HG03039 (cell line): ENCODE measurements around the gene NCR2.

Experiments
- ATAC-seq: cut with Tn5 transposase; IDR thresholded peaks from one replicate; pipeline ENCODE4 v1.9.1; 2021; ENCODE audit warnings: mild to moderate bottlenecking, moderate library complexity; ENCODE audit not compliant: unreplicated experiment

Gene NCR2

DNA sequence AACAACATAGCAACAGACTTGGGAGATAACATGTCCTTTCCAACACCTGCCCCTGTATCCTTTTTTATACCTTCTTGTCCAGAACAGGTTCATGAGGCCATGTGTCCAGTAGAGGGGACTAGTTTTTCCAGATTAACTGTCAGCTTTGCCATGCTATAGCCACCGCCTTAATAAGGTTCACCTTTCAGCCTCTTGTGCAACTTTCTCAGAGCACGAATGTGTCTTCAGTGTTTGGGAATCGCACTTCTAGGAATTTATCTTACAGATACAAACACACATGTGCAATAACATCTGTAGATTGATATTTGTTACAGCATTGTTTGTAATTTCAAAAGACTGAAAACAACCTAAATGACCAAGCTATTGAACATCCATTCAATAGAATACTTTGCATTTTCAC lies 21.4 kb downstream of the NCR2 start:
- no peak for ATAC-seq

- no peak for ATAC-seq
Measured at GRCh38 chr6:41358503-41358902, 23.1 kb downstream of the NCR2 start.

- ATAC-seq, result no peak
Measured at GRCh38 chr6:41359617-41360313, 24.4 kb downstream of the NCR2 start.

GRCh38 chr6:41360314-41360685 lies 24.9 kb downstream of the NCR2 start:
- no peak for ATAC-seq

GRCh38 chr6:41366150-41366549 lies 30.7 kb downstream of the NCR2 start:
- no peak for ATAC-seq

- ATAC-seq, result no peak
Measured at GRCh38 chr6:41367061-41367460, 31.7 kb downstream of the NCR2 start.

DNA sequence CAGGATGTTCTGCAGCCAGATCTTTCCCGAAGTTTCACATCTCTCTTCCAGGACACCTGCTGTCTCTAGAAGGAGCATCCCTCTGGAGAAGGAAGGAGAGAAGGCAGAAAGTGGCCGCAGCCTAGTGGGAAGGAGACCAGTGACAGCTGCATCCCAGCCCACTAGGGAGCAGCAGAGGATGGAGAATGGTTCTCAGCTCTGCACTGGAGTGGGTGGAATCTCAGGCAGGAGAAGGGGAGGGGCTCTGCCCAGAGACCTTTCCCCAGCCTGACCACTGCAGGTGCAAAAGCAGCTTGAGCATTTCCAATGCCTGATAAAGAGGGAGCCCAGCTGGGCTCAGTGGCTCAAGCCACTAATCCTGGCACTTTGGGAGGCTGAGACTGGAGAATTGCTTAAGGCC lies 32.3 kb downstream of the NCR2 start:
- no peak for ATAC-seq

DNA sequence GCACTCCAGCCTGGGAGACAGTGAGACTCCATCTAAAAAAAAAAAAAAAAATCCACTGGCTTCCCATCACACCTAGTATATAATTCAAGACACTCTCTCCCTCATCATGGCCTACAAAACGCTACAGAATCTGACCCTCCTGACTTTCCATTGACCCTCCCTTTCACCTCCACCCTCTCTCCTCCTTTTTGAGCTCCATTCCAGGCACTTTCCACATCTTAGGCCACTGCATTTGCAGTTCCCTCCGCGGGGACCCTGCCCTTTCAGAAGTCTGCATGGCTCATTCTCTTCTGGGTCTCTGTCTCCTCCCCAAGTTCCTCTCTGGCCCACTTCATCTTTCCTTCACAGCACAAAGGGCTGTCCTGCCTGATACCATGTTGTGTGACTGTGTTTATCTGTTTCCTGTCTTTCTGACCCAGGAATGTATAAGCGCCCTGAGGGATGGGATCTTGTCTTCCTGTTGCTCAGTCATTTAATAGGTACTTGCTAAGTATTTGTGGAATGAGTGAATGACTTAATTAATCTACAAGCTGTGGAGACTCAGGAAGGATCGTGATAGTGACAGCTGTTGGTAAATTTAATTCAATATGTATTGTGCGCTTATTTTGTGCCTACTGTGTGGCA lies 35.2 kb downstream of the NCR2 start:
- no peak for ATAC-seq

- ATAC-seq, result no peak
Measured at GRCh38 chr6:41371461-41371991, 36.1 kb downstream of the NCR2 start.

- no peak for ATAC-seq
Measured at GRCh38 chr6:41371992-41372831, 36.8 kb downstream of the NCR2 start.

- ATAC-seq, result no peak
Measured at GRCh38 chr6:41372832-41373626, 37.6 kb downstream of the NCR2 start.

- no peak for ATAC-seq
Measured at GRCh38 chr6:41373627-41373918, 38.2 kb downstream of the NCR2 start.

- ATAC-seq, result no peak
Measured at GRCh38 chr6:41373919-41374617, 38.7 kb downstream of the NCR2 start.

- no peak for ATAC-seq
Measured at GRCh38 chr6:41374618-41375590, 39.5 kb downstream of the NCR2 start.

DNA sequence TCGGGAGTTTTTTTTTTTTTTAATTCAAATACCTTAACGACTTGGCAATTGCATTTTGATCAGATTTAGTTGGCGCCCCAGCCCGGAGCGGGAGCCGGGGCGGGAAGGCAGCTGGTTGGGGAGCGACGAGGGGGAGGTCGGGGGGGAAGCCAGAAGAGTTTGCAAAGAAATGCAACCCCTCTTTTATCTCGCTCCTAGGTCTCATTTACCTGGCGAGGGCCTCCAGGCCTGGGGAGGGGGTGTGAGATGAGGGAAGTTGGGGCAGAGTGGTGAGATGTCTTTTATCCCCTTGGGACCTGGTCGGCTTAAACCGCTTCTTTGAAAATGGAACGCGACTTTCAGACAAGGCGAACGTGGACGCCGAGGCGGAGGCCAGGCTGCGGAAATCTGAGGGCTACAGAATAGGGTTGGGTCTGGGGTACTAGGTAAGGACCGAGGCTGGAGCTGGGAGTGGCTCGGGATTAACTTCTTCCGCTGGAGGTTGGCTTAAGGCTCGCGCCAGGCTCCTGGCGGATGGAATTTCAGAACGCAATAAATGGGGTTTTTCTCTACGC lies 40.3 kb downstream of the NCR2 start:
- no peak for ATAC-seq

DNA sequence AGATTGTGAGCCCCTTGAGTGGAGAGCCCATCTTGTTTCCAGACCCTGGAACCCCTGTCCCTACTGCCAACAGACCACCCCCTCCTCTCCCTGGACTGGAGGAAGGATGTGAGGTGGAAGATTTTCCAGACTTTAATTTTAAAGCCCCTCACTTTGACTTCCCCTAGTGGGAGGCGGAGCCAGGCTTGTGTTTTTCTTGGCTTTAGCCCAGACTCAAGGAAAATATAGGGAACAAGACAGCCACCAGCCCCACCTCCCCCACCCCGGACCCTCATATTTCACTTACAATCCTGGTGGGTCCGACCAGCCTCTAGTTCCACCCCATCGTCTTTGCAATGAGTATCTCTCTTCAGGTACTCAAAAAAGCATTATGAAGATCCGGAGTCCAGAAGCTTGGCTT lies 40.8 kb downstream of the NCR2 start:
- no peak for ATAC-seq

DNA sequence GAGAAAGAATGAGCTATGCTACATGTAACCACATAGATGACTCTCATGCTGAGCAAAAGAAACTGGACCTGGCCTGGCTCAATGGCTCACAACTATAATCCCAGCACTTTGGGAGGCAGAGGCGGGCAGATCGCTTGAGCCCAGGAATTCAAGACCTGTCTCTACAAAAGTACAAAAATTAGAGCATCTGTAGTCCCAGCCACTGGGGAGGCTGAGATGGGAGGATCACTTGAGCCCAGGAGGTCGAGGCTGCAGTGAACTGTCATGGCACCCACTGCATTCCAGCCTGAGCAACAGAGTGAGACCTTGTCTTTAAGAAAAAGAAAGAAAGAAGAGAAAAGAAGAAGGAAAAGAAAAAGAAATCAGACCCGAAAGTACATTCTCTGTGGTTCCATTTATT lies 41.7 kb downstream of the NCR2 start:
- ATAC-seq, result no peak

DNA sequence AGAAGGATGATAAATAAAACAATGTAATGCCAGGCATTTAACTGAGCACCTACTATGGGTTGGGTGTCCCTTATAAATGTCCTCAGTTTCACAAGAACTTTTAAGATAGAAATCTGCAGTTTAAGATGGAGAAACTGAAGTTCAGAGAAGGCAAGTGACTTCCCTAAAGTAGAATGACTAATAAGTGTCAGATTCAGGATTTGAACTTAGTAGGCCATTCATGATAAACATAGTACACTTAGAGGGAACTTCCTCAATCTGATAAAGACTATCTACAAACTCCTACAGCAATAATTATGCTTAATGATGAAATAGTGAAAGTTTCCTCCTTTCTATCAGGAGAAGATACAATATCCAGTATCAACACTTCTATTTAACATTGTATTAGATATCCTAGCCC lies 43.9 kb downstream of the NCR2 start:
- no peak for ATAC-seq

GRCh38 chr6:41386594-41386993 lies 51.2 kb downstream of the NCR2 start:
- ATAC-seq, result no peak
